Gastrocnemius medialis (tissue), 4 donors: ENCODE data around the gene GNB1L.

Experiments used
- POLR2A ChIP-seq, 2 donors: fragments of 450-650 bp; IDR thresholded peaks; one replicate each; pipeline ENCODE4 v1.6.1; 2017; ENCODE audit warnings: antibody characterized with exemption in 2 of 2, mild to moderate bottlenecking in 2 of 2, moderate library complexity in 2 of 2
- TF ChIP-seq, protein P1 (sequence below), 5 experiments: fragments of 450-650 bp in 3 of 5; fragments of 200-600 bp in 2 of 5; sonication (generic) in 2 of 5; IDR thresholded peaks in 4 of 5; conservative IDR thresholded peaks in 1 of 5; 1 replicate in 4 of 5; 2 replicates in 1 of 5; pipeline ENCODE4 v1.5.1; 2016 to 2019; ENCODE audit warnings: antibody characterized with exemption in 5 of 5, mild to moderate bottlenecking in 3 of 5, moderate library complexity in 3 of 5

DNA sequence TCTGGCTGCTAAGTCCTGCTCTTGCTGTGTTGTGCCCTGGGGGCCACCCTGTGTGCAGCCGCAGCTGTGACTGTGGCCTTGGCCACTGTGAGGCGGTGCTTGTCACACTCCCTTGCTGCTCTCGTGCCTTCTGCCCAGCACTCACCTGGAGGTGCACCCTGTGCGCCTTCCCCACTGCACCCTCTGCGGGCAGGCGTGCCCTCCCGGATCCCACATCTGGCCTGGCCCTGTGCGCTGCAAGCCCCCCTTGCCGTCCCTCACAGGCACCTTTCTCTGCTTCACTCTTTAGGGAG is 66.9 kb downstream of the GNB1L start:
- TF ChIP-seq, protein P1, sequence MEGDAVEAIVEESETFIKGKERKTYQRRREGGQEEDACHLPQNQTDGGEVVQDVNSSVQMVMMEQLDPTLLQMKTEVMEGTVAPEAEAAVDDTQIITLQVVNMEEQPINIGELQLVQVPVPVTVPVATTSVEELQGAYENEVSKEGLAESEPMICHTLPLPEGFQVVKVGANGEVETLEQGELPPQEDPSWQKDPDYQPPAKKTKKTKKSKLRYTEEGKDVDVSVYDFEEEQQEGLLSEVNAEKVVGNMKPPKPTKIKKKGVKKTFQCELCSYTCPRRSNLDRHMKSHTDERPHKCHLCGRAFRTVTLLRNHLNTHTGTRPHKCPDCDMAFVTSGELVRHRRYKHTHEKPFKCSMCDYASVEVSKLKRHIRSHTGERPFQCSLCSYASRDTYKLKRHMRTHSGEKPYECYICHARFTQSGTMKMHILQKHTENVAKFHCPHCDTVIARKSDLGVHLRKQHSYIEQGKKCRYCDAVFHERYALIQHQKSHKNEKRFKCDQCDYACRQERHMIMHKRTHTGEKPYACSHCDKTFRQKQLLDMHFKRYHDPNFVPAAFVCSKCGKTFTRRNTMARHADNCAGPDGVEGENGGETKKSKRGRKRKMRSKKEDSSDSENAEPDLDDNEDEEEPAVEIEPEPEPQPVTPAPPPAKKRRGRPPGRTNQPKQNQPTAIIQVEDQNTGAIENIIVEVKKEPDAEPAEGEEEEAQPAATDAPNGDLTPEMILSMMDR (IDR thresholded peaks at IDR 0.05 in 4 of 5, conservative IDR thresholded peaks at IDR 0.05 in 1 of 5) = no peak
- no peak for TF ChIP-seq POLR2A (IDR thresholded peaks at IDR 0.05)
